Left lung (tissue), 10 donors: ENCODE measurements around the gene APLP2. TPM values are rescaled to one million over a fixed set of nuclear protein-coding genes. Genes with fewer than 3 reads are reported as not detected.

Experiments used
- ATAC-seq: fragments of 200-7000 bp; cut with Tn5 transposase; one replicate; pipeline ENCODE4 v1.9.1; 2020; ENCODE audit warnings: moderate library complexity
- DNase-seq, 4 donors: peaks; one replicate each; pipeline ENCODE4 v3.0.0-alpha.2; 2013 to 2020
- H3K27ac ChIP-seq, 2 donors: fragments of 200-600 bp; sonication (generic) in 1 of 2; one replicate each; pipeline versions ENCODE4 v1.5.0 to v1.8.0; 2020 to 2021
- H3K27me3 ChIP-seq, 2 donors: fragments of 200-600 bp; sonication (generic) in 1 of 2; one replicate each; pipeline versions ENCODE4 v1.5.0 to v1.8.0; 2020 to 2021
- H3K36me3 ChIP-seq, 2 donors: fragments of 200-600 bp; sonication (generic) in 1 of 2; one replicate each; pipeline versions ENCODE4 v1.5.0 to v1.8.0; 2020 to 2021
- H3K4me1 ChIP-seq, 2 donors: fragments of 200-600 bp; one replicate each; pipeline ENCODE4 v1.8.0; 2021
- H3K4me3 ChIP-seq, 2 donors: fragments of 200-600 bp; sonication (generic) in 1 of 2; one replicate each; pipeline versions ENCODE4 v1.5.0 to v1.8.0; 2020 to 2021; ENCODE audit warnings: mild to moderate bottlenecking in 1 of 2
- H3K9me3 ChIP-seq, 2 donors: fragments of 200-600 bp; sonication (generic) in 1 of 2; one replicate each; pipeline versions ENCODE4 v1.5.0 to v1.8.0; 2020 to 2021
- CTCF ChIP-seq, 2 donors: fragments of 200-600 bp; sonication (generic) in 1 of 2; IDR thresholded peaks; one replicate each; pipeline versions ENCODE4 v1.5.0 to v1.8.0; 2021; ENCODE audit warnings: antibody characterized with exemption in 2 of 2
- intact Hi-C, 2 donors: fragments of 100-400 bp; cut with DNase I; formaldehyde crosslinking; loops; one replicate each; pipeline versions ENCODE4 v1.11.2 to v1.14.2; 2022
- polyA plus RNA-seq, 6 donors: library from polyadenylated mRNA; unstranded; fragments of 120-200 nt; gene quantifications; one replicate each; pipeline ENCODE4 v1.2.1, GENCODE V29; 2013; ENCODE audit not compliant: insufficient read length in 6 of 6
- total RNA-seq, 2 donors: library from RNA; stranded (reverse); fragmentation: NEBNext Ultra II Directional; extraction: Animal tissue kit (Norgen Biotek cat#: 25700); gene quantifications; one replicate each; pipeline ENCODE4 v1.2.1, GENCODE V29; 2021
- donor health status: DM: no; HTN: yes; CAD: no.
- donor health status: DM: no; HTN: no; CAD: no.

The APLP2 gene
- total and polyA plus RNA-seq, 8 donors = 405 to 646 (median 486) TPM

- Histone ChIP-seq H3K27ac (no peak overlapping the region), H3K4me3 (no peak overlapping the region), H3K36me3 (no peaks in the 10 kb centered on the region), H3K9me3 (no peaks in the 10 kb centered on the region), H3K27me3 (no peaks in the 10 kb centered on the region), H3K4me1 (peaks cover 0 to 4% of the 10 kb centered on the region in 2 donors)
- intact Hi-C loops = no loop called here
- ATAC-seq (no peak), DNase-seq (no peak)
- TF ChIP-seq CTCF (IDR thresholded peaks at IDR 0.05) = no peak
Observed at GRCh38 chr11:130188047-130188446, 118.4 kb downstream of the APLP2 start.

GRCh38 chr11:130188585-130189347, 119.1 kb downstream of the APLP2 start:
- H3K4me1 ChIP-seq = peaks cover 0 to 4% of the 10 kb centered on the region in 2 donors
- no peak for TF ChIP-seq CTCF (IDR thresholded peaks at IDR 0.05)
- DNase-seq = no peak
- ATAC-seq = no peak
- no peak overlapping the region for H3K27ac ChIP-seq
- H3K9me3 ChIP-seq = no peaks in the 10 kb centered on the region
- H3K4me3 ChIP-seq = no peak overlapping the region
- H3K36me3 ChIP-seq = peaks cover 0 to under 1% of the 10 kb centered on the region in 2 donors
- no peaks in the 10 kb centered on the region for H3K27me3 ChIP-seq
- intact Hi-C loops = no loop called here

- TF ChIP-seq CTCF (IDR thresholded peaks at IDR 0.05) = no peak
- Histone ChIP-seq H3K4me1 (peaks cover 0 to 4% of the 10 kb centered on the region in 2 donors), H3K4me3 (no peak overlapping the region), H3K27me3 (no peaks in the 10 kb centered on the region), H3K9me3 (no peaks in the 10 kb centered on the region), H3K27ac (no peak overlapping the region), H3K36me3 (peaks cover 0 to 9% of the 10 kb centered on the region in 2 donors)
- DNase-seq = peak in 1 of 4 donors; percentile 80
- ATAC-seq = peak; percentile 8
- intact Hi-C loops = no loop called here
Observed at GRCh38 chr11:130189492-130190210, 120.0 kb downstream of the APLP2 start.

GRCh38 chr11:130190371-130190881, 120.7 kb downstream of the APLP2 start:
- TF ChIP-seq CTCF (IDR thresholded peaks at IDR 0.05) = no peak
- peaks cover 0 to 4% of the 10 kb centered on the region in 2 donors for H3K4me1 ChIP-seq
- H3K27me3 ChIP-seq = no peaks in the 10 kb centered on the region
- no peak overlapping the region for H3K4me3 ChIP-seq
- intact Hi-C loops = no loop called here
- no peaks in the 10 kb centered on the region for H3K9me3 ChIP-seq
- H3K27ac ChIP-seq = no peak overlapping the region
- DNase-seq = peak in 1 of 4 donors; percentile 77
- no peak for ATAC-seq
- H3K36me3 ChIP-seq = peaks cover 0 to 17% of the 10 kb centered on the region in 2 donors

GRCh38 chr11:130191896-130192295, 122.2 kb downstream of the APLP2 start:
- no peak overlapping the region for H3K27ac ChIP-seq
- DNase-seq (no peak), ATAC-seq (no peak)
- no peak overlapping the region for H3K4me3 ChIP-seq
- TF ChIP-seq CTCF (IDR thresholded peaks at IDR 0.05) = no peak
- no peaks in the 10 kb centered on the region for H3K9me3 ChIP-seq
- H3K4me1 ChIP-seq = peaks cover 0 to 4% of the 10 kb centered on the region in 2 donors
- H3K27me3 ChIP-seq = no peaks in the 10 kb centered on the region
- intact Hi-C loops = no loop called here
- peaks cover 0 to 28% of the 10 kb centered on the region in 2 donors for H3K36me3 ChIP-seq
